ENCODE measurements around the gene BRME1. TPM values are rescaled to one million over a fixed set of nuclear protein-coding genes. Genes with fewer than 3 reads are reported as not detected.

The BRME1 gene
- total and polyA plus RNA-seq, 2 of the 13 experiments (the other 11 are each of a cell fraction or from before 2014, with no cell fraction given) = 0.74 to 1.5 TPM

GRCh38 chr19:13880059-13881043 is 25.6 kb downstream of the BRME1 start (continued):
- TF ChIP-seq ZSCAN25 (CRISPR knock-in tag; IDR thresholded peaks at IDR 0.05) (no peak), SP2 (CRISPR knock-in tag; IDR thresholded peaks at IDR 0.05) (no peak), ZNF205 (CRISPR knock-in tag; IDR thresholded peaks at IDR 0.05) (peak; percentile 60; the same call in 1 of the 2 replicates), BORCS8-MEF2B (CRISPR knock-in tag; IDR thresholded peaks at IDR 0.05) (peak; percentile 76; the same call in 1 of the 2 replicates), TRAFD1 (CRISPR knock-in tag; IDR thresholded peaks at IDR 0.05; ENCODE audit: borderline replicate concordance) (no peak; the same call in 1 of the 2 replicates), ZNF160 (CRISPR knock-in tag; IDR thresholded peaks at IDR 0.05) (no peak; the same call in 1 of the 2 replicates), XRCC5 (optimal IDR thresholded peaks at IDR 0.05; ENCODE audit: low read length) (peak; percentile 93), JUNB (CRISPR knock-in tag; IDR thresholded peaks at IDR 0.05; ENCODE audit: borderline replicate concordance) (no peak), ATRX (CRISPR knock-in tag; IDR thresholded peaks at IDR 0.05; ENCODE audit: borderline replicate concordance) (no peak), JUN (CRISPR knock-in tag; IDR thresholded peaks at IDR 0.05) (peak; percentile 54; the same call in 1 of the 2 replicates), HNRNPUL1 (IDR thresholded peaks at IDR 0.05; ENCODE audit: low read depth, low read length) (no peak), KDM6A (CRISPR knock-in tag; IDR thresholded peaks at IDR 0.05; ENCODE audit: low read depth) (0 out of 2 replicates have a peak, but pooled peaks have one; percentile 15), FOXJ3 (CRISPR knock-in tag; IDR thresholded peaks at IDR 0.05; ENCODE audit: borderline replicate concordance) (no peak), SUZ12 (IDR thresholded peaks at IDR 0.05; ENCODE audit: low read depth, low read length) (no peak), MAZ (IDR thresholded peaks at IDR 0.05; ENCODE audit: borderline replicate concordance, low read depth, low read length) (peak; percentile 83), MAZ (CRISPR knock-in tag; IDR thresholded peaks at IDR 0.05; ENCODE audit: low read depth) (peak; percentile 76), ZSCAN9 (CRISPR knock-in tag; IDR thresholded peaks at IDR 0.05; ENCODE audit: borderline replicate concordance) (peak; percentile 83), DDIT3 (CRISPR knock-in tag; IDR thresholded peaks at IDR 0.05) (no peak), GFI1 (CRISPR knock-in tag; IDR thresholded peaks at IDR 0.05; ENCODE audit: borderline replicate concordance) (peak; percentile 60; the same call in 1 of the 2 replicates), ZUFSP (CRISPR knock-in tag; IDR thresholded peaks at IDR 0.05; ENCODE audit: borderline replicate concordance) (no peak), THRA (CRISPR knock-in tag; IDR thresholded peaks at IDR 0.05; ENCODE audit: borderline replicate concordance) (no peak), FOXK1 (CRISPR knock-in tag; IDR thresholded peaks at IDR 0.05; ENCODE audit: borderline replicate concordance, low read depth) (0 out of 2 replicates have a peak, but pooled peaks have one; percentile 40), MTF2 (CRISPR knock-in tag; IDR thresholded peaks at IDR 0.05; ENCODE audit: borderline replicate concordance) (no peak), RFXANK (CRISPR knock-in tag; IDR thresholded peaks at IDR 0.05) (no peak), HDAC2 (CRISPR knock-in tag; IDR thresholded peaks at IDR 0.05) (peak; percentile 63; the same call in 1 of the 2 replicates)
